RWPE2 (cell line): Measurements from ENCODE around the gene PPP4R3A.
"Not testable (repeated sequence)": the region's sequence is repeated elsewhere in the genome, so short reads cannot be mapped to it uniquely, and the experiment has no call there.

Source experiments
- ATAC-seq: fragments of 200-7000 bp; cut with Tn5 transposase; 3 replicates; pipeline ENCODE4 v1.9.1; 2021; ENCODE audit warnings: low read depth
- DNase-seq: peaks from one replicate; pipeline ENCODE4 v3.0.0-alpha.2; 2020; ENCODE audit warnings: low spot score
- H3K27ac ChIP-seq: fragments of 450-650 bp; 2 replicates; pipeline ENCODE4 v1.5.1; 2017; ENCODE audit warnings: mild to moderate bottlenecking; ENCODE audit not compliant: poor library complexity, severe bottlenecking
- H3K27me3 ChIP-seq: fragments of 250-450 bp; sonication (Bioruptor Pico); 2 replicates; pipeline ENCODE4 v1.5.1; 2021; ENCODE audit warnings: mild to moderate bottlenecking, moderate library complexity; ENCODE audit not compliant: insufficient read depth, poor library complexity, severe bottlenecking
- H3K36me3 ChIP-seq: fragments of 250-450 bp; sonication (Bioruptor Pico); 2 replicates; pipeline ENCODE4 v1.5.1; 2020; ENCODE audit warnings: low read depth, mild to moderate bottlenecking, moderate library complexity
- H3K4me1 ChIP-seq: fragments of 250-450 bp; sonication (Bioruptor Pico); 2 replicates; pipeline ENCODE4 v1.5.1; 2021; ENCODE audit warnings: mild to moderate bottlenecking, moderate library complexity; ENCODE audit not compliant: insufficient read depth, poor library complexity, severe bottlenecking
- H3K4me3 ChIP-seq: fragments of 250-450 bp; sonication (Bioruptor Pico); 2 replicates; pipeline ENCODE4 v1.5.1; 2021; ENCODE audit warnings: mild to moderate bottlenecking, moderate library complexity; ENCODE audit not compliant: severe bottlenecking
- H3K9me3 ChIP-seq: fragments of 250-450 bp; sonication (Bioruptor Pico); 2 replicates; pipeline ENCODE4 v1.5.1; 2021; ENCODE audit warnings: mild to moderate bottlenecking, moderate library complexity; ENCODE audit not compliant: severe bottlenecking
- CTCF ChIP-seq: fragments of 450-650 bp; IDR thresholded peaks from one replicate; pipeline ENCODE4 v1.5.1; 2017; ENCODE audit warnings: mild to moderate bottlenecking, moderate library complexity; ENCODE audit not compliant: poor library complexity, severe bottlenecking

The PPP4R3A gene

DNA sequence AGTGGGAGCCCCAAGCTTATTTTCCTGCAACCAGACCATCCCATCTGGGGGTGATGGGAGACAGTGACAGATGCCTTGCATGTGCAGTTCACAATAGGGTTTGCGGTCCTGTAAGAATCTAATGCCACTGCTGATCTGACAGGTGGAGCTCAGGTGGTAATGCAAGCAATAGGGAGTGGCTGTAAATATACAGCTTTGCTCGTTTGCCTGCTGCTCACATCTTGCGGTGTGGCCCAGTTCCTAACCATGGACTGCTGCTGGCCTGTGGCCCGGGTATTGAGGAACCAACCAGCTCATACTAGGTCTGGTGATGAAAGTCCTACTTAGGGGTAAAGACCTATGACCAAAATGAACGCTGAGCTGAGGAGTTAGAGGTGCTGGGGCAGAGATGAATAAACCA lies 56.4 kb downstream of the PPP4R3A start:
- 0 out of 3 replicates have a peak, but pooled peaks have one; percentile 26 for ATAC-seq
- H3K27me3 ChIP-seq, result no peaks in the 10 kb centered on the region
- no peaks in the 10 kb centered on the region for H3K9me3 ChIP-seq
- H3K27ac ChIP-seq, result no peak overlapping the region
- H3K4me3 ChIP-seq, result no peak overlapping the region
- TF ChIP-seq CTCF, result no peak
- peaks cover 23% of the 10 kb centered on the region for H3K36me3 ChIP-seq
- H3K4me1 ChIP-seq, result peaks cover 6% of the 10 kb centered on the region
- DNase-seq, result no peak

- no peak for TF ChIP-seq CTCF
- H3K4me1 ChIP-seq, result no peaks in the 10 kb centered on the region
- no peaks in the 10 kb centered on the region for H3K36me3 ChIP-seq
- peaks cover 11% of the 10 kb centered on the region for H3K27me3 ChIP-seq
- DNase-seq (no peak), ATAC-seq (no peak)
- no peak overlapping the region for H3K27ac ChIP-seq
- H3K9me3 ChIP-seq, result peaks cover 3% of the 10 kb centered on the region
- H3K4me3 ChIP-seq, result no peak overlapping the region
These were observed 65.6 kb downstream of the PPP4R3A start for GRCh38 chr14:91444335-91445020.

GRCh38 chr14:91439345-91439744 lies 70.8 kb downstream of the PPP4R3A start:
- Histone ChIP-seq H3K27ac (no peak overlapping the region), H3K27me3 (peaks cover 8% of the 10 kb centered on the region), H3K4me1 (no peaks in the 10 kb centered on the region), H3K4me3 (no peak overlapping the region), H3K36me3 (no peaks in the 10 kb centered on the region), H3K9me3 (peaks cover 9% of the 10 kb centered on the region)
- no peak for TF ChIP-seq CTCF
- peak; percentile 29; the same call in 1 of the 3 replicates for ATAC-seq
- DNase-seq, result no peak

- no peak for TF ChIP-seq CTCF
- Histone ChIP-seq H3K36me3 (no peaks in the 10 kb centered on the region), H3K27me3 (peaks cover 5% of the 10 kb centered on the region), H3K4me3 (no peak overlapping the region), H3K4me1 (no peaks in the 10 kb centered on the region), H3K27ac (no peak overlapping the region), H3K9me3 (peaks cover 9% of the 10 kb centered on the region)
- DNase-seq (no peak), ATAC-seq (no peak)
These were observed 71.3 kb downstream of the PPP4R3A start for GRCh38 chr14:91438845-91439244.

DNA sequence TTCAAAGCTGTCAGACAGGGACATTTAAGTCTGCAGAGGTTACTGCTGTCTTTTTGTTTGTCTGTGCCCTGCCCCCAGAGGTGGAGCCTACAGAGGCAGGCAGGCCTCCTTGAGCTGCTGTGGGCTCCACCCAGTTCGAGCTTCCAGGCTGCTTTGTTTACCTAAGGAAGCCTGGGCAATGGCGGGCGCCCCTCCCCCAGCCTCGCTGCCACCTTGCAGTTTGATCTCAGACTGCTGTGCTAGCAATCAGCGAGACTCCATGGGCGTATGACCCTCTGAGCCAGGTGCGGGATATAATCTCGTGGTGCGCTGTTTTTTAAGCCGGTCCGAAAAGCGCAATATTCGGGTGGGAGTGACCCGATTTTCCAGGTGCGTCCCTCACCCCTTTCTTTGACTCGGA lies 73.8 kb downstream of the PPP4R3A start:
- not testable (repeated sequence) for ATAC-seq, H3K4me1 ChIP-seq

More for the DNA sequence above, 73.8 kb downstream of the PPP4R3A start:
- not testable (repeated sequence) for H3K36me3 ChIP-seq, H3K27ac ChIP-seq, H3K4me3 ChIP-seq, DNase-seq, H3K9me3 ChIP-seq, H3K27me3 ChIP-seq
